Caco-2 (cell line): ENCODE measurements around the gene SORCS2. TPM values are rescaled to one million over a fixed set of nuclear protein-coding genes. Genes with fewer than 3 reads are reported as not detected.

Experiments used
- BruUV-seq: library from RNA; stranded (reverse); fragments of 400-500 nt; replicated peaks from 2 replicates; lab custom pipeline; 2021; lab: Mats Ljungman, UMichigan
- CTCF ChIA-PET: fragments of 300-600 bp; sonication (Branson Sonifier 250); formaldehyde crosslinking; loops from one replicate; lab custom pipeline; 2022; ENCODE audit warnings: antibody characterized with exemption; lab: Charles Lee
- POLR2A ChIA-PET: fragments of 300-600 bp; sonication (Branson Sonifier 250); formaldehyde crosslinking; loops from one replicate; lab custom pipeline; 2022; ENCODE audit warnings: antibody characterized with exemption; lab: Charles Lee
- DNase-seq, 2 experiments: peaks; one replicate each; pipeline versions ENCODE4 v3.0.0 to v3.0.0-alpha.2; 2020 to 2022
- H3K27me3 ChIP-seq: replicated peaks from 2 replicates; pipeline ENCODE4 v1.6.0; 2011; ENCODE audit warnings: low read length; ENCODE audit not compliant: control insufficient read depth, insufficient read depth
- H3K36me3 ChIP-seq: 2 replicates; pipeline ENCODE4 v1.5.1; 2011; ENCODE audit warnings: low read length; ENCODE audit not compliant: control insufficient read depth, insufficient read depth
- H3K4me1 ChIP-seq: fragments of 250-450 bp; sonication (Bioruptor Pico); 2 replicates; pipeline ENCODE4 v1.5.1; 2020; ENCODE audit warnings: mild to moderate bottlenecking
- H3K4me3 ChIP-seq: 2 replicates; pipeline ENCODE4 v1.5.1; 2011; ENCODE audit warnings: low read depth, mild to moderate bottlenecking, control low read depth, low read length
- H3K9me3 ChIP-seq: fragments of 250-450 bp; sonication (Bioruptor Pico); 2 replicates; pipeline ENCODE4 v1.5.1; 2020; ENCODE audit warnings: mild to moderate bottlenecking, moderate library complexity
- H3K27ac Mint-ChIP-seq: one replicate; pipeline ENCODE4 v1.8.0; 2022; ENCODE audit warnings: mixed read lengths; ENCODE audit not compliant: unreplicated experiment
- H3K27me3 Mint-ChIP-seq: one replicate; pipeline ENCODE4 v1.8.0; 2022; ENCODE audit warnings: mixed read lengths; ENCODE audit not compliant: insufficient read depth, unreplicated experiment
- H3K36me3 Mint-ChIP-seq: one replicate; pipeline ENCODE4 v1.8.0; 2022; ENCODE audit warnings: mild to moderate bottlenecking, mixed read lengths; ENCODE audit not compliant: insufficient read depth, unreplicated experiment
- H3K4me1 Mint-ChIP-seq: one replicate; pipeline ENCODE4 v1.8.0; 2022; ENCODE audit warnings: low read depth, mixed read lengths; ENCODE audit not compliant: unreplicated experiment
- H3K4me3 Mint-ChIP-seq: one replicate; pipeline ENCODE4 v1.8.0; 2022; ENCODE audit warnings: mild to moderate bottlenecking, moderate library complexity, mixed read lengths; ENCODE audit not compliant: unreplicated experiment
- H3K9me3 Mint-ChIP-seq: one replicate; pipeline ENCODE4 v1.8.0; 2022; ENCODE audit warnings: mixed read lengths; ENCODE audit not compliant: unreplicated experiment
- CTCF ChIP-seq, 2 experiments: fragments of 200-600 bp in 1 of 2; IDR thresholded peaks; 1 replicate in 1 of 2; 2 replicates in 1 of 2; pipeline versions ENCODE4 v1.5.1 to v1.8.0; 2011 to 2022; ENCODE audit warnings: antibody characterized with exemption in 1 of 2, control low read depth in 1 of 2, inconsistent platforms in 1 of 2, low read depth in 1 of 2, low read length in 1 of 2, mild to moderate bottlenecking in 1 of 2, moderate library complexity in 1 of 2; ENCODE audit not compliant: insufficient read depth in 1 of 2, severe bottlenecking in 1 of 2, unreplicated experiment in 1 of 2
- intact Hi-C: fragments of 100-400 bp; cut with micrococcal nuclease; formaldehyde crosslinking; loops from one replicate; pipeline ENCODE4 v1.10.0; 2022; ENCODE audit not compliant: unreplicated experiment
- total RNA-seq: library from RNA; stranded (reverse); gene quantifications from 2 replicates; pipeline ENCODE4 v1.2.3, GENCODE V29; 2022

The SORCS2 gene
- total RNA-seq, 1 experiment from 2014 or later, result 1.6 TPM

GRCh38 chr4:7680106-7680505 lies 487.8 kb downstream of the SORCS2 start:
- CTCF ChIA-PET, result interaction anchor here (0.7 kb wide), 1 partner anchor 695 kb away, joined by 4 read pairs; no protein-coding TSS in a partner anchor

GRCh38 chr4:7680731-7681130 lies 488.4 kb downstream of the SORCS2 start:
- no peaks in the 10 kb centered on the region for H3K36me3 Mint-ChIP-seq
- TF ChIP-seq CTCF (IDR thresholded peaks at IDR 0.05; ENCODE audit: insufficient read depth in 1 of 2, low read depth in 1 of 2, low read length in 1 of 2, severe bottlenecking in 1 of 2, unreplicated experiment in 1 of 2), result no peak
- POLR2A ChIA-PET, result no interaction called here
- H3K27ac Mint-ChIP-seq, result no peak overlapping the region
- H3K9me3 ChIP-seq, result peaks cover 6% of the 10 kb centered on the region; the same call in 1 of the 2 replicates
- no peak overlapping the region for H3K4me3 Mint-ChIP-seq
- H3K4me3 ChIP-seq, result no peak overlapping the region
- no peaks in the 10 kb centered on the region for H3K4me1 ChIP-seq
- H3K4me1 Mint-ChIP-seq, result no peaks in the 10 kb centered on the region
- BruUV-seq, result no TSS peak
- H3K27me3 ChIP-seq, result no peaks in the 10 kb centered on the region; the same call in 1 of the 2 replicates
- DNase-seq, result no peak
- intact Hi-C loops, result no loop called here
- CTCF ChIA-PET, result no interaction called here
- H3K9me3 Mint-ChIP-seq, result peaks cover 18% of the 10 kb centered on the region
- H3K36me3 ChIP-seq, result no peaks in the 10 kb centered on the region
- H3K27me3 Mint-ChIP-seq, result no peaks in the 10 kb centered on the region

More at GRCh38 chr4:7680106-7680505, 487.8 kb downstream of the SORCS2 start:
- H3K27ac Mint-ChIP-seq, result no peak overlapping the region
- Histone ChIP-seq H3K4me1 (no peaks in the 10 kb centered on the region), H3K9me3 (peaks cover 6% of the 10 kb centered on the region; the same call in 1 of the 2 replicates), H3K27me3 (no peaks in the 10 kb centered on the region; the same call in 1 of the 2 replicates), H3K4me3 (no peak overlapping the region), H3K36me3 (no peaks in the 10 kb centered on the region)
- peaks cover 18% of the 10 kb centered on the region for H3K9me3 Mint-ChIP-seq
- H3K36me3 Mint-ChIP-seq, result no peaks in the 10 kb centered on the region
- H3K4me1 Mint-ChIP-seq, result no peaks in the 10 kb centered on the region
- H3K27me3 Mint-ChIP-seq, result no peaks in the 10 kb centered on the region
- DNase-seq, result no peak
- BruUV-seq, result no TSS peak
- intact Hi-C loops, result no loop called here
- no peak for TF ChIP-seq CTCF (IDR thresholded peaks at IDR 0.05; ENCODE audit: insufficient read depth in 1 of 2, low read depth in 1 of 2, low read length in 1 of 2, severe bottlenecking in 1 of 2, unreplicated experiment in 1 of 2)
- H3K4me3 Mint-ChIP-seq, result no peak overlapping the region
- POLR2A ChIA-PET, result no interaction called here

GRCh38 chr4:7683126-7683703 lies 490.9 kb downstream of the SORCS2 start:
- no peaks in the 10 kb centered on the region for H3K4me1 Mint-ChIP-seq
- no peak overlapping the region for H3K27ac Mint-ChIP-seq
- H3K36me3 Mint-ChIP-seq, result no peaks in the 10 kb centered on the region
- CTCF ChIA-PET, result no interaction called here
- peaks cover 18% of the 10 kb centered on the region for H3K9me3 Mint-ChIP-seq
- Histone ChIP-seq H3K27me3 (no peaks in the 10 kb centered on the region; the same call in 1 of the 2 replicates), H3K9me3 (peaks cover 6% of the 10 kb centered on the region; the same call in 1 of the 2 replicates), H3K4me1 (no peaks in the 10 kb centered on the region), H3K36me3 (no peaks in the 10 kb centered on the region), H3K4me3 (no peak overlapping the region)
- no TSS peak for BruUV-seq
- POLR2A ChIA-PET, result no interaction called here
- H3K4me3 Mint-ChIP-seq, result no peak overlapping the region
- no peaks in the 10 kb centered on the region for H3K27me3 Mint-ChIP-seq
- no peak for DNase-seq
- intact Hi-C loops, result no loop called here
- TF ChIP-seq CTCF (IDR thresholded peaks at IDR 0.05; ENCODE audit: insufficient read depth in 1 of 2, low read depth in 1 of 2, low read length in 1 of 2, severe bottlenecking in 1 of 2, unreplicated experiment in 1 of 2), result no peak
